Effector CD8-positive, alpha-beta T cell (primary cell): ENCODE measurements around the gene RHOF.
"Not testable (repeated sequence)": the region's sequence is repeated elsewhere in the genome, so short reads cannot be mapped to it uniquely, and the experiment has no call there.

Experiments
- DNase-seq: peaks from one replicate; lab custom pipeline; 2025; lab: John Stamatoyannopoulos, UW

RHOF gene

GRCh38 chr12:121748218-121748570 lies 45.3 kb downstream of the RHOF start:
- DNase-seq: no peak

- DNase-seq: not testable (repeated sequence)
Measured at GRCh38 chr12:121745545-121745944, 47.9 kb downstream of the RHOF start.

GRCh38 chr12:121741743-121742142 lies 51.7 kb downstream of the RHOF start:
- DNase-seq: no peak

- DNase-seq: no peak
Measured at GRCh38 chr12:121740847-121741246, 52.6 kb downstream of the RHOF start.

GRCh38 chr12:121738340-121738858 lies 55.1 kb downstream of the RHOF start:
- DNase-seq: no peak

GRCh38 chr12:121733849-121734248 lies 59.6 kb downstream of the RHOF start:
- DNase-seq: no peak

- no peak for DNase-seq
Measured at GRCh38 chr12:121731473-121731872, 62.0 kb downstream of the RHOF start.

GRCh38 chr12:121729021-121729420 lies 64.5 kb downstream of the RHOF start:
- DNase-seq: no peak
